ENCODE data around the gene TUBB2B. TPM values are rescaled to one million over a fixed set of nuclear protein-coding genes. Genes with fewer than 3 reads are reported as not detected.
A peak's percentile ranks its signal among the peaks of the same experiment; 100 is the strongest.

The TUBB2B gene
- total and polyA plus RNA-seq, 9 of the 15 experiments (the other 6 are each of a cell fraction or from before 2014, with no cell fraction given), result 0.11 to 9.7 (median 4.6) TPM

GRCh38 chr6:3211681-3212080 is 15.8 kb downstream of the TUBB2B start:
- in situ Hi-C loops (cut with MboI) (no loop called here), intact Hi-C loops (cut with micrococcal nuclease) (no loop called here)
- POLR2A ChIA-PET, result interaction anchor here (0.6 to 4.2 kb wide), 8 partner anchors 8 to 786 kb away, joined by 3 to 21 read pairs (median 5); no protein-coding TSS in a partner anchor
- Histone ChIP-seq H3K27ac (ENCODE audit: extremely low read depth, low read depth, low read length) (no peak overlapping the region), H3K9me3 (replicated peaks; ENCODE audit: control insufficient read depth, insufficient read depth, low read depth, low read length) (no peaks in the 10 kb centered on the region), H3K4me3 (no peak overlapping the region), H3K36me3 (ENCODE audit: control insufficient read depth, insufficient read depth, low read length) (no peaks in the 10 kb centered on the region), H3K4me2 (ENCODE audit: insufficient read depth, low read length) (no peak overlapping the region; the same call in 1 of the 2 replicates), H2AFZ (ENCODE audit: low read depth, low read length) (0 out of 2 replicates have a peak overlapping the region, but pooled peaks have one; percentile 37), H3K9ac (ENCODE audit: insufficient read depth in 1 of 2, low read depth in 2 of 2, low read length in 2 of 2) (no peak overlapping the region), H3K4me1 (replicated peaks in 1 of 2; ENCODE audit: control insufficient read depth in 2 of 2, insufficient read depth in 2 of 2, low read length in 2 of 2) (peaks cover 33 to 44% of the 10 kb centered on the region in 2 experiments), H3K27me3 (ENCODE audit: control insufficient read depth in 2 of 2, insufficient read depth in 2 of 2, low read length in 2 of 2) (no peaks in the 10 kb centered on the region), H3K9me1 (ENCODE audit: control insufficient read depth, insufficient read depth, low read length) (no peaks in the 10 kb centered on the region), H4K20me1 (replicated peaks; ENCODE audit: control insufficient read depth, insufficient read depth, low read length) (no peaks in the 10 kb centered on the region), H3K79me2 (ENCODE audit: control insufficient read depth, insufficient read depth, low read length) (no peaks in the 10 kb centered on the region)
- 67% methylated on average over 5 of the region's 5 CpGs for WGBS (ENCODE audit: insufficient coverage, low coverage, missing lambda C conversion rate)
- DNase-seq (ENCODE audit: extremely low read depth in 1 of 4, low spot score in 3 of 4) (no peak), FAIRE-seq (no peak), ATAC-seq (no peak)
- no peak for TF ChIP-seq SREBF2 (CRISPR knock-in tag; IDR thresholded peaks at IDR 0.05)
- TF ChIP-seq TCF7 (IDR thresholded peaks at IDR 0.05; ENCODE audit: borderline replicate concordance), result no peak
- no peak for TF ChIP-seq U2AF2 (optimal IDR thresholded peaks at IDR 0.05; ENCODE audit: low read depth, low read length)
- no peak for TF ChIP-seq FOS (IDR thresholded peaks at IDR 0.05; ENCODE audit: extremely low read depth, insufficient read length)
- no peak for TF ChIP-seq TFAM (CRISPR knock-in tag; conservative IDR thresholded peaks at IDR 0.05)
- TF ChIP-seq NONO (IDR thresholded peaks at IDR 0.05; ENCODE audit: low read depth in 2 of 2, low read length in 1 of 2), result no peak
- no peak for TF ChIP-seq ZFPM2 (CRISPR knock-in tag; IDR thresholded peaks at IDR 0.05)
- no peak for TF ChIP-seq SMAD3 (CRISPR knock-in tag; conservative IDR thresholded peaks at IDR 0.05)
- no peak for TF ChIP-seq SRSF9 (IDR thresholded peaks at IDR 0.05; ENCODE audit: borderline replicate concordance, low read depth, low read length)
- TF ChIP-seq USF1 (CRISPR knock-in tag; IDR thresholded peaks at IDR 0.05), result no peak
- no peak for TF ChIP-seq SRSF1 (IDR thresholded peaks at IDR 0.05; ENCODE audit: low read depth, low read length)
- no peak for TF ChIP-seq HINFP (tag; conservative IDR thresholded peaks at IDR 0.05; ENCODE audit: low read depth)
- TF ChIP-seq ZNF77 (CRISPR knock-in tag; IDR thresholded peaks at IDR 0.05), result no peak
- no peak for TF ChIP-seq HMGXB4 (CRISPR knock-in tag; IDR thresholded peaks at IDR 0.05)
- CTCF ChIA-PET (ENCODE audit: low intra/inter-chr PET ratio), result no interaction called here
- no TSS peak for BruUV-seq (replicated peaks)
